ENCODE data around the gene TGFB1I1. TPM values are rescaled to one million over a fixed set of nuclear protein-coding genes. Genes with fewer than 3 reads are reported as not detected.

TGFB1I1 gene
- total RNA-seq, 1 experiment from 2014 or later: 8.7 TPM

DNA sequence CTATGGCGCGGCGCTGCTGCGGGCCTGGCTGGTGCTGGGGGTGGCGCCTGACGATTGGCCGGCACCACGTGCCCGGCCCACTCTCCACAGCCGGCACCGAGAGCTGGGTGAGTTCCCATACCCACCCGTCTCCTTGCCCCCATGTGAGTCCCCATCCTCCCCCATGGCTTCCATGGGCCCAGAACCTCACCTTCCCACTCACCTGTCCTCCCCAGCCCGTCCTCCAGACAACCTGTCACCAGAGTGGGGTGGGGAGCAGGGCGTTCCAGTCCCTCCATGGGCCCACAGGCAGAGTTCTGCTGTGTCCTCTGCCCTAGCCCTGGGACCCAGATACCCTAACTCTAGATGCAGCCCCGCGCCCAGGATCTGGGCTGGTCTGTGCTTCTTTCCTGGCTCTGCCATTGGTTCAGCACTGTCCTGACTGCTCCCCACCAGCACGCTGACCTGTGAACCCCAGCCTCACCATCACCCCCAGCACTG, 7.1 kb upstream of the TGFB1I1 start:
- H3K9ac ChIP-seq (ENCODE audit: low read length): no peak overlapping the region
- intact Hi-C loops (cut with micrococcal nuclease): no loop called here
- H3K4me3 ChIP-seq (replicated peaks in 1 of 2; ENCODE audit: low read depth in 1 of 2, low read length in 2 of 2): no peak overlapping the region
- CTCF ChIA-PET: no interaction called here
- H3K4me1 ChIP-seq (ENCODE audit: control insufficient read depth in 1 of 2, insufficient read depth in 2 of 2, low read length in 2 of 2): peaks cover 0 to 14% of the 10 kb centered on the region in 2 experiments; a peak in 2 of 4 replicates
- H2AFZ ChIP-seq (ENCODE audit: low read depth, low read length, poor library complexity, severe bottlenecking): no peak overlapping the region
- ATAC-seq (no peak), DNase-seq (ENCODE audit: low read depth, low spot score) (no peak)
- no peaks in the 10 kb centered on the region for H3K9me2 ChIP-seq (ENCODE audit: insufficient read depth)
- H3K79me2 ChIP-seq (ENCODE audit: insufficient read depth, low read length): no peaks in the 10 kb centered on the region
- H4K20me1 ChIP-seq (ENCODE audit: insufficient read depth): no peaks in the 10 kb centered on the region
- H3K36me3 ChIP-seq (ENCODE audit: control insufficient read depth in 1 of 2, insufficient read depth in 2 of 2, low read length in 2 of 2): no peaks in the 10 kb centered on the region
- H3K27me3 ChIP-seq (ENCODE audit: insufficient read depth, low read length): no peaks in the 10 kb centered on the region
- no peak for TF ChIP-seq EZH2phosphoT487 (IDR thresholded peaks at IDR 0.05; ENCODE audit: borderline replicate concordance)
- TF ChIP-seq SP1 (IDR thresholded peaks at IDR 0.05; ENCODE audit: low read depth): no peak
- TF ChIP-seq FOSL1 (IDR thresholded peaks at IDR 0.05; ENCODE audit: low read depth): no peak
- no peak for TF ChIP-seq EGR1 (IDR thresholded peaks at IDR 0.05; ENCODE audit: low read depth)
- no peak for TF ChIP-seq EZH2 (IDR thresholded peaks at IDR 0.05)
- TF ChIP-seq MAX (IDR thresholded peaks at IDR 0.05): no peak
- TF ChIP-seq RAD21 (IDR thresholded peaks at IDR 0.05; ENCODE audit: low read depth): no peak
- TF ChIP-seq SRF (IDR thresholded peaks at IDR 0.05; ENCODE audit: low read depth): no peak
- no peak for TF ChIP-seq CBX3 (IDR thresholded peaks at IDR 0.05; ENCODE audit: low read depth)
- TF ChIP-seq, protein P1, sequence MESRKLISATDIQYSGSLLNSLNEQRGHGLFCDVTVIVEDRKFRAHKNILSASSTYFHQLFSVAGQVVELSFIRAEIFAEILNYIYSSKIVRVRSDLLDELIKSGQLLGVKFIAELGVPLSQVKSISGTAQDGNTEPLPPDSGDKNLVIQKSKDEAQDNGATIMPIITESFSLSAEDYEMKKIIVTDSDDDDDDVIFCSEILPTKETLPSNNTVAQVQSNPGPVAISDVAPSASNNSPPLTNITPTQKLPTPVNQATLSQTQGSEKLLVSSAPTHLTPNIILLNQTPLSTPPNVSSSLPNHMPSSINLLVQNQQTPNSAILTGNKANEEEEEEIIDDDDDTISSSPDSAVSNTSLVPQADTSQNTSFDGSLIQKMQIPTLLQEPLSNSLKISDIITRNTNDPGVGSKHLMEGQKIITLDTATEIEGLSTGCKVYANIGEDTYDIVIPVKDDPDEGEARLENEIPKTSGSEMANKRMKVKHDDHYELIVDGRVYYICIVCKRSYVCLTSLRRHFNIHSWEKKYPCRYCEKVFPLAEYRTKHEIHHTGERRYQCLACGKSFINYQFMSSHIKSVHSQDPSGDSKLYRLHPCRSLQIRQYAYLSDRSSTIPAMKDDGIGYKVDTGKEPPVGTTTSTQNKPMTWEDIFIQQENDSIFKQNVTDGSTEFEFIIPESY (IDR thresholded peaks at IDR 0.05; ENCODE audit: extremely low read depth, insufficient replicate concordance, low read length): no peak
- TF ChIP-seq CEBPB (IDR thresholded peaks at IDR 0.05; ENCODE audit: low read depth): no peak
- TF ChIP-seq CTCF (IDR thresholded peaks at IDR 0.05 in 2 of 3, conservative IDR thresholded peaks at IDR 0.05 in 1 of 3; ENCODE audit: borderline replicate concordance in 1 of 3, insufficient read depth in 1 of 3, low read depth in 2 of 3, low read length in 2 of 3): no peak
- TF ChIP-seq ELF1 (IDR thresholded peaks at IDR 0.05; ENCODE audit: borderline replicate concordance, low read depth): no peak
- TF ChIP-seq SIN3A (IDR thresholded peaks at IDR 0.05; ENCODE audit: low read depth): no peak
- TF ChIP-seq TCF7L2 (IDR thresholded peaks at IDR 0.05; ENCODE audit: borderline replicate concordance, extremely low read depth, insufficient read depth, insufficient read length): no peak
- TF ChIP-seq REST (IDR thresholded peaks at IDR 0.05; ENCODE audit: low read depth): no peak
- no peak for TF ChIP-seq POLR2A (IDR thresholded peaks at IDR 0.05; ENCODE audit: borderline replicate concordance, extremely low read depth, insufficient read depth, insufficient read length)
- TF ChIP-seq JUND (IDR thresholded peaks at IDR 0.05): no peak
- no peak for TF ChIP-seq POLR2AphosphoS5 (IDR thresholded peaks at IDR 0.05; ENCODE audit: low read depth, low read length)
- TF ChIP-seq ZFX (IDR thresholded peaks at IDR 0.05): no peak
- H3K27ac ChIP-seq (ENCODE audit: low read depth, low read length): no peak overlapping the region
- H3K4me2 ChIP-seq (ENCODE audit: low read length): no peak overlapping the region
- no TSS peak for BruUV-seq (replicated peaks)
- H3K9me3 ChIP-seq (ENCODE audit: control insufficient read depth in 1 of 2, insufficient read depth in 1 of 2, low read depth in 1 of 2, low read length in 2 of 2): no peaks in the 10 kb centered on the region
- POLR2A ChIA-PET: no interaction called here
- RAD21 ChIA-PET (ENCODE audit: low non-redundant PET in 1 of 2, low total read pairs in 2 of 2, uncharacterized antibody in 2 of 2, unreplicated experiment in 2 of 2): no interaction called here

Measured in HCT116 (cell line).